ENCODE results near the gene KCNMA1.

DNA sequence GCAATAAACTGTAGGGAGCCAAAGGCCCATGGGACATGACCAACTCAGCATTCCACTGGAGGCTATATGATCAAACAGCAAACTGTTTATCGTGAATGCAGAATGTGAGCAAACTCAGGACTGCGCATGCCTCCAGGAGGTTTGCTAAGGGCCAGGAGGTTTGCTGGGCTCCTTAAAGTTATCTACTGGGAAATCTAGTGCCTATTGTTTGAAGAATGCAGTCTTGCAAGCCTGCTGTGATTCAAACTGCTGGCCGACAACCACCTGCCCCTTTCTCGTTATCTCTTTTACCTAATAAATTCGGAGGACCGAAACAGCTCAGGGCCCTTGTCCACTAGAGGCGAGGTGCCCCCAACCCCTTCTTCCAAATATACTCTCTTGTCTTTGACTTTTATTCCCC, 404.1 kb downstream of the KCNMA1 start:
- TF ChIP-seq TAF1 (IDR thresholded peaks at IDR 0.05; ENCODE audit: low read depth) (no peak), YY1 (IDR thresholded peaks at IDR 0.05; ENCODE audit: low read depth) (no peak)
- TF ChIP-seq, protein P1, sequence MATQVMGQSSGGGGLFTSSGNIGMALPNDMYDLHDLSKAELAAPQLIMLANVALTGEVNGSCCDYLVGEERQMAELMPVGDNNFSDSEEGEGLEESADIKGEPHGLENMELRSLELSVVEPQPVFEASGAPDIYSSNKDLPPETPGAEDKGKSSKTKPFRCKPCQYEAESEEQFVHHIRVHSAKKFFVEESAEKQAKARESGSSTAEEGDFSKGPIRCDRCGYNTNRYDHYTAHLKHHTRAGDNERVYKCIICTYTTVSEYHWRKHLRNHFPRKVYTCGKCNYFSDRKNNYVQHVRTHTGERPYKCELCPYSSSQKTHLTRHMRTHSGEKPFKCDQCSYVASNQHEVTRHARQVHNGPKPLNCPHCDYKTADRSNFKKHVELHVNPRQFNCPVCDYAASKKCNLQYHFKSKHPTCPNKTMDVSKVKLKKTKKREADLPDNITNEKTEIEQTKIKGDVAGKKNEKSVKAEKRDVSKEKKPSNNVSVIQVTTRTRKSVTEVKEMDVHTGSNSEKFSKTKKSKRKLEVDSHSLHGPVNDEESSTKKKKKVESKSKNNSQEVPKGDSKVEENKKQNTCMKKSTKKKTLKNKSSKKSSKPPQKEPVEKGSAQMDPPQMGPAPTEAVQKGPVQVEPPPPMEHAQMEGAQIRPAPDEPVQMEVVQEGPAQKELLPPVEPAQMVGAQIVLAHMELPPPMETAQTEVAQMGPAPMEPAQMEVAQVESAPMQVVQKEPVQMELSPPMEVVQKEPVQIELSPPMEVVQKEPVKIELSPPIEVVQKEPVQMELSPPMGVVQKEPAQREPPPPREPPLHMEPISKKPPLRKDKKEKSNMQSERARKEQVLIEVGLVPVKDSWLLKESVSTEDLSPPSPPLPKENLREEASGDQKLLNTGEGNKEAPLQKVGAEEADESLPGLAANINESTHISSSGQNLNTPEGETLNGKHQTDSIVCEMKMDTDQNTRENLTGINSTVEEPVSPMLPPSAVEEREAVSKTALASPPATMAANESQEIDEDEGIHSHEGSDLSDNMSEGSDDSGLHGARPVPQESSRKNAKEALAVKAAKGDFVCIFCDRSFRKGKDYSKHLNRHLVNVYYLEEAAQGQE (IDR thresholded peaks at IDR 0.05; ENCODE audit: low read depth) = no peak
- TF ChIP-seq, protein P2, sequence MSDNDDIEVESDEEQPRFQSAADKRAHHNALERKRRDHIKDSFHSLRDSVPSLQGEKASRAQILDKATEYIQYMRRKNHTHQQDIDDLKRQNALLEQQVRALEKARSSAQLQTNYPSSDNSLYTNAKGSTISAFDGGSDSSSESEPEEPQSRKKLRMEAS (IDR thresholded peaks at IDR 0.05) = no peak

Data from Ishikawa (cell line).